ENCODE results near the gene VWA3A. TPM values are rescaled to one million over a fixed set of nuclear protein-coding genes. Genes with fewer than 3 reads are reported as not detected.

Gene VWA3A
- total and polyA plus RNA-seq, 2 experiments from 2014 or later: 0.45 TPM; not detected in 1

DNA sequence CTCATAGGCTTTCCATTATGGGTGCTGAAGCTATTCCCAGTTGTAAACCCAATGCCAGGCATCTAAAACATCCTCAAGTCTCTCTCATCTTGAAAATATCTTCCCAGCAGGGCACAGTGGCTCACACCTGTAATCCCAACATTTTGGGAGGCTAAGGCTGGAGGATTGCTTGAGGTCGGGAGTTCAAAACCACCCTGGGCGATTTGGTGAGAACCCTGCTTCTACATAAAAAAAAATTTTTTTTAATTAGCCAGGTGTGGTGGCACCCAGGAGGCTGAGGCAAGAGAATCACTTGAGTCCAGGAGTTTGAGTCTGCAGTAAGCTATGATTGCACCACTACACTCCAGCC is 100.7 kb downstream of the VWA3A start:
- H3K27ac Mint-ChIP-seq: no peak overlapping the region
- TF ChIP-seq NANOG (IDR thresholded peaks at IDR 0.05; ENCODE audit: borderline replicate concordance) (no peak), POLR2AphosphoS5 (IDR thresholded peaks at IDR 0.05; ENCODE audit: low read depth) (no peak), ZNF114 (CRISPR knock-in tag; IDR thresholded peaks at IDR 0.05) (no peak), ZNF331 (CRISPR knock-in tag; IDR thresholded peaks at IDR 0.05; ENCODE audit: low read depth) (no peak), CREB1 (CRISPR knock-in tag; IDR thresholded peaks at IDR 0.05; ENCODE audit: low read depth) (no peak)
- TF ChIP-seq, protein P1, sequence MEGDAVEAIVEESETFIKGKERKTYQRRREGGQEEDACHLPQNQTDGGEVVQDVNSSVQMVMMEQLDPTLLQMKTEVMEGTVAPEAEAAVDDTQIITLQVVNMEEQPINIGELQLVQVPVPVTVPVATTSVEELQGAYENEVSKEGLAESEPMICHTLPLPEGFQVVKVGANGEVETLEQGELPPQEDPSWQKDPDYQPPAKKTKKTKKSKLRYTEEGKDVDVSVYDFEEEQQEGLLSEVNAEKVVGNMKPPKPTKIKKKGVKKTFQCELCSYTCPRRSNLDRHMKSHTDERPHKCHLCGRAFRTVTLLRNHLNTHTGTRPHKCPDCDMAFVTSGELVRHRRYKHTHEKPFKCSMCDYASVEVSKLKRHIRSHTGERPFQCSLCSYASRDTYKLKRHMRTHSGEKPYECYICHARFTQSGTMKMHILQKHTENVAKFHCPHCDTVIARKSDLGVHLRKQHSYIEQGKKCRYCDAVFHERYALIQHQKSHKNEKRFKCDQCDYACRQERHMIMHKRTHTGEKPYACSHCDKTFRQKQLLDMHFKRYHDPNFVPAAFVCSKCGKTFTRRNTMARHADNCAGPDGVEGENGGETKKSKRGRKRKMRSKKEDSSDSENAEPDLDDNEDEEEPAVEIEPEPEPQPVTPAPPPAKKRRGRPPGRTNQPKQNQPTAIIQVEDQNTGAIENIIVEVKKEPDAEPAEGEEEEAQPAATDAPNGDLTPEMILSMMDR (conservative IDR thresholded peaks at IDR 0.05; ENCODE audit: low read depth in 2 of 2): no peak
- TF ChIP-seq, protein P2, sequence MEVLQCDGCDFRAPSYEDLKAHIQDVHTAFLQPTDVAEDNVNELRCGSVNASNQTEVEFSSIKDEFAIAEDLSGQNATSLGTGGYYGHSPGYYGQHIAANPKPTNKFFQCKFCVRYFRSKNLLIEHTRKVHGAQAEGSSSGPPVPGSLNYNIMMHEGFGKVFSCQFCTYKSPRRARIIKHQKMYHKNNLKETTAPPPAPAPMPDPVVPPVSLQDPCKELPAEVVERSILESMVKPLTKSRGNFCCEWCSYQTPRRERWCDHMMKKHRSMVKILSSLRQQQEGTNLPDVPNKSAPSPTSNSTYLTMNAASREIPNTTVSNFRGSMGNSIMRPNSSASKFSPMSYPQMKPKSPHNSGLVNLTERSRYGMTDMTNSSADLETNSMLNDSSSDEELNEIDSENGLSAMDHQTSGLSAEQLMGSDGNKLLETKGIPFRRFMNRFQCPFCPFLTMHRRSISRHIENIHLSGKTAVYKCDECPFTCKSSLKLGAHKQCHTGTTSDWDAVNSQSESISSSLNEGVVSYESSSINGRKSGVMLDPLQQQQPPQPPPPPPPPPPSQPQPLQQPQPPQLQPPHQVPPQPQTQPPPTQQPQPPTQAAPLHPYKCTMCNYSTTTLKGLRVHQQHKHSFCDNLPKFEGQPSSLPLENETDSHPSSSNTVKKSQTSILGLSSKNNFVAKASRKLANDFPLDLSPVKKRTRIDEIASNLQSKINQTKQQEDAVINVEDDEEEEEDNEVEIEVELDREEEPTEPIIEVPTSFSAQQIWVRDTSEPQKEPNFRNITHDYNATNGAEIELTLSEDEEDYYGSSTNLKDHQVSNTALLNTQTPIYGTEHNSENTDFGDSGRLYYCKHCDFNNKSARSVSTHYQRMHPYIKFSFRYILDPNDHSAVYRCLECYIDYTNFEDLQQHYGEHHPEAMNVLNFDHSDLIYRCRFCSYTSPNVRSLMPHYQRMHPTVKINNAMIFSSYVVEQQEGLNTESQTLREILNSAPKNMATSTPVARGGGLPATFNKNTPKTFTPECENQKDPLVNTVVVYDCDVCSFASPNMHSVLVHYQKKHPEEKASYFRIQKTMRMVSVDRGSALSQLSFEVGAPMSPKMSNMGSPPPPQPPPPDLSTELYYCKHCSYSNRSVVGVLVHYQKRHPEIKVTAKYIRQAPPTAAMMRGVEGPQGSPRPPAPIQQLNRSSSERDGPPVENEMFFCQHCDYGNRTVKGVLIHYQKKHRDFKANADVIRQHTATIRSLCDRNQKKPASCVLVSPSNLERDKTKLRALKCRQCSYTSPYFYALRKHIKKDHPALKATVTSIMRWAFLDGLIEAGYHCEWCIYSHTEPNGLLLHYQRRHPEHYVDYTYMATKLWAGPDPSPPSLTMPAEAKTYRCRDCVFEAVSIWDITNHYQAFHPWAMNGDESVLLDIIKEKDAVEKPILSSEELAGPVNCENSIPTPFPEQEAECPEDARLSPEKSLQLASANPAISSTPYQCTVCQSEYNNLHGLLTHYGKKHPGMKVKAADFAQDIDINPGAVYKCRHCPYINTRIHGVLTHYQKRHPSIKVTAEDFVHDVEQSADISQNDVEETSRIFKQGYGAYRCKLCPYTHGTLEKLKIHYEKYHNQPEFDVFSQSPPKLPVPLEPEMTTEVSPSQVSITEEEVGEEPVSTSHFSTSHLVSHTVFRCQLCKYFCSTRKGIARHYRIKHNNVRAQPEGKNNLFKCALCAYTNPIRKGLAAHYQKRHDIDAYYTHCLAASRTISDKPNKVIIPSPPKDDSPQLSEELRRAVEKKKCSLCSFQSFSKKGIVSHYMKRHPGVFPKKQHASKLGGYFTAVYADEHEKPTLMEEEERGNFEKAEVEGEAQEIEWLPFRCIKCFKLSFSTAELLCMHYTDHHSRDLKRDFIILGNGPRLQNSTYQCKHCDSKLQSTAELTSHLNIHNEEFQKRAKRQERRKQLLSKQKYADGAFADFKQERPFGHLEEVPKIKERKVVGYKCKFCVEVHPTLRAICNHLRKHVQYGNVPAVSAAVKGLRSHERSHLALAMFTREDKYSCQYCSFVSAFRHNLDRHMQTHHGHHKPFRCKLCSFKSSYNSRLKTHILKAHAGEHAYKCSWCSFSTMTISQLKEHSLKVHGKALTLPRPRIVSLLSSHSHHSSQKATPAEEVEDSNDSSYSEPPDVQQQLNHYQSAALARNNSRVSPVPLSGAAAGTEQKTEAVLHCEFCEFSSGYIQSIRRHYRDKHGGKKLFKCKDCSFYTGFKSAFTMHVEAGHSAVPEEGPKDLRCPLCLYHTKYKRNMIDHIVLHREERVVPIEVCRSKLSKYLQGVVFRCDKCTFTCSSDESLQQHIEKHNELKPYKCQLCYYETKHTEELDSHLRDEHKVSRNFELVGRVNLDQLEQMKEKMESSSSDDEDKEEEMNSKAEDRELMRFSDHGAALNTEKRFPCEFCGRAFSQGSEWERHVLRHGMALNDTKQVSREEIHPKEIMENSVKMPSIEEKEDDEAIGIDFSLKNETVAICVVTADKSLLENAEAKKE (CRISPR knock-in tag; IDR thresholded peaks at IDR 0.05): no peak
- TF ChIP-seq, protein P3, sequence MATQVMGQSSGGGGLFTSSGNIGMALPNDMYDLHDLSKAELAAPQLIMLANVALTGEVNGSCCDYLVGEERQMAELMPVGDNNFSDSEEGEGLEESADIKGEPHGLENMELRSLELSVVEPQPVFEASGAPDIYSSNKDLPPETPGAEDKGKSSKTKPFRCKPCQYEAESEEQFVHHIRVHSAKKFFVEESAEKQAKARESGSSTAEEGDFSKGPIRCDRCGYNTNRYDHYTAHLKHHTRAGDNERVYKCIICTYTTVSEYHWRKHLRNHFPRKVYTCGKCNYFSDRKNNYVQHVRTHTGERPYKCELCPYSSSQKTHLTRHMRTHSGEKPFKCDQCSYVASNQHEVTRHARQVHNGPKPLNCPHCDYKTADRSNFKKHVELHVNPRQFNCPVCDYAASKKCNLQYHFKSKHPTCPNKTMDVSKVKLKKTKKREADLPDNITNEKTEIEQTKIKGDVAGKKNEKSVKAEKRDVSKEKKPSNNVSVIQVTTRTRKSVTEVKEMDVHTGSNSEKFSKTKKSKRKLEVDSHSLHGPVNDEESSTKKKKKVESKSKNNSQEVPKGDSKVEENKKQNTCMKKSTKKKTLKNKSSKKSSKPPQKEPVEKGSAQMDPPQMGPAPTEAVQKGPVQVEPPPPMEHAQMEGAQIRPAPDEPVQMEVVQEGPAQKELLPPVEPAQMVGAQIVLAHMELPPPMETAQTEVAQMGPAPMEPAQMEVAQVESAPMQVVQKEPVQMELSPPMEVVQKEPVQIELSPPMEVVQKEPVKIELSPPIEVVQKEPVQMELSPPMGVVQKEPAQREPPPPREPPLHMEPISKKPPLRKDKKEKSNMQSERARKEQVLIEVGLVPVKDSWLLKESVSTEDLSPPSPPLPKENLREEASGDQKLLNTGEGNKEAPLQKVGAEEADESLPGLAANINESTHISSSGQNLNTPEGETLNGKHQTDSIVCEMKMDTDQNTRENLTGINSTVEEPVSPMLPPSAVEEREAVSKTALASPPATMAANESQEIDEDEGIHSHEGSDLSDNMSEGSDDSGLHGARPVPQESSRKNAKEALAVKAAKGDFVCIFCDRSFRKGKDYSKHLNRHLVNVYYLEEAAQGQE (IDR thresholded peaks at IDR 0.05; ENCODE audit: unreplicated experiment): no peak
- TF ChIP-seq, protein P4, sequence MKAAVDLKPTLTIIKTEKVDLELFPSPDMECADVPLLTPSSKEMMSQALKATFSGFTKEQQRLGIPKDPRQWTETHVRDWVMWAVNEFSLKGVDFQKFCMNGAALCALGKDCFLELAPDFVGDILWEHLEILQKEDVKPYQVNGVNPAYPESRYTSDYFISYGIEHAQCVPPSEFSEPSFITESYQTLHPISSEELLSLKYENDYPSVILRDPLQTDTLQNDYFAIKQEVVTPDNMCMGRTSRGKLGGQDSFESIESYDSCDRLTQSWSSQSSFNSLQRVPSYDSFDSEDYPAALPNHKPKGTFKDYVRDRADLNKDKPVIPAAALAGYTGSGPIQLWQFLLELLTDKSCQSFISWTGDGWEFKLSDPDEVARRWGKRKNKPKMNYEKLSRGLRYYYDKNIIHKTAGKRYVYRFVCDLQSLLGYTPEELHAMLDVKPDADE (IDR thresholded peaks at IDR 0.05): no peak
- H3K79me2 ChIP-seq (replicated peaks; ENCODE audit: insufficient read depth): no peaks in the 10 kb centered on the region
- peaks cover 5% of the 10 kb centered on the region for H3K9me3 Mint-ChIP-seq
- ATAC-seq (no peak), DNase-seq (ENCODE audit: low spot score) (no peak)
- 0 out of 2 replicates have a peak, but pooled peaks cover 6% of the 10 kb centered on the region for H3K9me2 ChIP-seq (ENCODE audit: insufficient read depth)
- peak overlapping the region; percentile 81; the same call in 1 of the 2 replicates for H3K4me2 ChIP-seq
- H3K27me3 ChIP-seq (ENCODE audit: insufficient read depth): no peaks in the 10 kb centered on the region
- H3K27me3 Mint-ChIP-seq (ENCODE audit: insufficient read depth, low read depth, poor library complexity): peaks cover 28% of the 10 kb centered on the region
- peaks cover 3% of the 10 kb centered on the region; the same call in 2 of the 3 replicates for H3K36me3 Mint-ChIP-seq (ENCODE audit: low read depth)
- no peak overlapping the region for H2AFZ ChIP-seq
- H3K4me3 Mint-ChIP-seq: no peak overlapping the region
- peaks cover 32% of the 10 kb centered on the region for H3K4me1 Mint-ChIP-seq
- no peaks in the 10 kb centered on the region for H4K20me1 ChIP-seq (replicated peaks; ENCODE audit: insufficient read depth)
- H3K4me3 ChIP-seq: no peak overlapping the region
- no peaks in the 10 kb centered on the region for H3K36me3 ChIP-seq (ENCODE audit: insufficient read depth)
- H3K4me1 ChIP-seq (ENCODE audit: insufficient read depth): peaks cover 26% of the 10 kb centered on the region
- H3K27ac ChIP-seq (ENCODE audit: low read depth): no peak overlapping the region; the same call in 1 of the 2 replicates
- peaks cover 13% of the 10 kb centered on the region; the same call in 1 of the 2 replicates for H3F3A ChIP-seq (replicated peaks; ENCODE audit: low read depth)
